Lung microvascular endothelial cell (primary cell): Measurements from ENCODE around the gene GPX2. TPM values are rescaled to one million over a fixed set of nuclear protein-coding genes. Genes with fewer than 3 reads are reported as not detected.
"Not testable (repeated sequence)": the region's sequence is repeated elsewhere in the genome, so short reads cannot be mapped to it uniquely, and the experiment has no call there.

Experiments
- DNase-seq, 2 donors: peaks; one replicate each; pipeline versions ENCODE4 v3.0.0 to v3.0.0-alpha.2; 2010; ENCODE audit warnings: low read depth in 2 of 2
- total RNA-seq: library from RNA; depleted of rRNA; stranded (reverse); fragments of >200 nt; gene quantifications from 2 replicates; pipeline ENCODE4 v1.2.1, GENCODE V29; 2014

The GPX2 gene
- total RNA-seq, 1 donor from 2014 or later = not detected

GRCh38 chr14:64914237-64915028, 28.1 kb downstream of the GPX2 start, which contains the start of gene CHURC1:
CHURC1 (plus strand) TSS chr14:64914455; CDS start chr14:64914496, 41 bp downstream.
- DNase-seq = peak; percentile 97 to 98

GRCh38 chr14:64913477-64913876, 29.1 kb downstream of the GPX2 start:
- not testable (repeated sequence) for DNase-seq

- no peak for DNase-seq
Measured at GRCh38 chr14:64912261-64912660, 30.3 kb downstream of the GPX2 start.

GRCh38 chr14:64910847-64911495, 31.6 kb downstream of the GPX2 start:
- peak; percentile 57 to 60 for DNase-seq

GRCh38 chr14:64906022-64906421, 36.5 kb downstream of the GPX2 start:
- DNase-seq = peak in 1 of 2 donors; percentile 5

- DNase-seq = no peak
Measured at GRCh38 chr14:64899958-64900357, 42.6 kb downstream of the GPX2 start.

GRCh38 chr14:64891839-64892375, 50.6 kb downstream of the GPX2 start:
- peak; percentile 74 to 84 for DNase-seq

GRCh38 chr14:64891173-64891838, 51.2 kb downstream of the GPX2 start:
- DNase-seq = no peak

- DNase-seq = no peak
Measured at GRCh38 chr14:64889352-64889751, 53.2 kb downstream of the GPX2 start.

Other genes with a start within 250 kb of the GPX2 start
- 5.9 and 15.7 TPM in 2 replicates for gene PLEKHG3, start 238.3 kb downstream of the GPX2 start, total RNA-seq
- under 0.01 TPM in 2 replicates for gene SPTB, start 62.8 kb downstream of the GPX2 start, total RNA-seq
- 31.2 and 37.1 TPM in 2 replicates for gene CHURC1, start 28.3 kb downstream of the GPX2 start, total RNA-seq
- gene RAB15, start 29.6 kb upstream of the GPX2 start, total RNA-seq = 4.6 and 6.5 TPM in 2 replicates
- 5.0 and 8.5 TPM in 2 replicates for gene FNTB, start 44.1 kb upstream of the GPX2 start, total RNA-seq
- 34.2 and 62.7 TPM in 2 replicates for gene MAX, start 159.8 kb upstream of the GPX2 start, total RNA-seq